HCT116 (cell line): Measurements from ENCODE around the gene NT5C2. TPM values are rescaled to one million over a fixed set of nuclear protein-coding genes. Genes with fewer than 3 reads are reported as not detected.

Experiments used
- ATAC-seq: fragments of 200-7000 bp; cut with Tn5 transposase; 2 replicates; pipeline ENCODE4 v1.9.1; 2020; ENCODE audit warnings: mild to moderate bottlenecking, moderate library complexity
- BruUV-seq: library from RNA; stranded (reverse); fragments of 400-500 nt; replicated peaks from 2 replicates; lab custom pipeline; 2021; lab: Mats Ljungman, UMichigan
- CTCF ChIA-PET: fragments of 300-600 bp; sonication (Branson Sonifier 250); formaldehyde crosslinking; loops from one replicate; lab custom pipeline; 2021; ENCODE audit warnings: antibody characterized with exemption; lab: Charles Lee
- POLR2A ChIA-PET: fragments of 300-600, 350-600 bp; sonication (Branson Sonifier 250); formaldehyde crosslinking; loops from one replicate; lab custom pipeline; 2021; ENCODE audit warnings: antibody characterized with exemption; lab: Charles Lee
- RAD21 ChIA-PET, 2 experiments: fragments of 300-600 bp; sonication (Branson Sonifier 250); formaldehyde crosslinking; loops; one replicate each; lab custom pipeline; 2023; ENCODE audit warnings: low total read pairs in 2 of 2; ENCODE audit not compliant: uncharacterized antibody in 2 of 2, unreplicated experiment in 2 of 2, low non-redundant PET in 1 of 2; lab: Charles Lee
- DNase-seq: peaks from one replicate; pipeline ENCODE4 v3.0.0-alpha.2; 2010; ENCODE audit warnings: low read depth, low spot score
- H2AFZ ChIP-seq: fragments of 200-600 bp; shearing (Covaris generic), sonication (generic); 2 replicates; pipeline ENCODE4 v1.6.1; 2017; ENCODE audit warnings: low read depth, mixed run types, mixed read lengths, antibody characterized with exemption, low read length; ENCODE audit not compliant: poor library complexity, severe bottlenecking
- H3K27ac ChIP-seq: 2 replicates; pipeline ENCODE4 v1.5.1; 2012; ENCODE audit warnings: low read depth, low read length
- H3K27me3 ChIP-seq: fragments of 200-600 bp; sonication (generic); 2 replicates; pipeline ENCODE4 v1.6.1; 2016; ENCODE audit warnings: mixed run types, low read length, mixed read lengths; ENCODE audit not compliant: insufficient read depth
- H3K36me3 ChIP-seq, 2 experiments: fragments of 200-500 bp in 1 of 2; fragments of 200-600 bp in 1 of 2; sonication (Bioruptor generic) in 1 of 2; sonication (generic) in 1 of 2; 2 replicates each; pipeline versions ENCODE4 v1.5.1 to v1.6.1; 2014 to 2016; ENCODE audit warnings: low read length in 2 of 2, inconsistent platforms in 1 of 2, mixed read lengths in 1 of 2, mixed run types in 1 of 2; ENCODE audit not compliant: insufficient read depth in 2 of 2, control insufficient read depth in 1 of 2
- H3K4me1 ChIP-seq, 2 experiments: fragments of 200-600 bp in 1 of 2; sonication (generic) in 1 of 2; 2 replicates each; pipeline versions ENCODE4 v1.5.1 to v1.6.1; 2012 to 2017; ENCODE audit warnings: low read length in 2 of 2, inconsistent platforms in 1 of 2, mild to moderate bottlenecking in 1 of 2, mixed read lengths in 1 of 2, mixed run types in 1 of 2, moderate library complexity in 1 of 2; ENCODE audit not compliant: insufficient read depth in 2 of 2, control insufficient read depth in 1 of 2
- H3K4me2 ChIP-seq: fragments of 200-600 bp; sonication (generic); 2 replicates; pipeline ENCODE4 v1.6.1; 2017; ENCODE audit warnings: mixed run types, low read length, mixed read lengths
- H3K4me3 ChIP-seq, 2 experiments: fragments of 200-600 bp in 1 of 2; sonication (generic) in 1 of 2; replicated peaks in 1 of 2; 2 replicates each; pipeline ENCODE4 v1.5.1; 2011 to 2016; ENCODE audit warnings: low read length in 2 of 2, control low read depth in 1 of 2, low read depth in 1 of 2, mild to moderate bottlenecking in 1 of 2, mixed read lengths in 1 of 2, mixed run types in 1 of 2
- H3K79me2 ChIP-seq: fragments of 200-600 bp; sonication (generic); 2 replicates; pipeline ENCODE4 v1.6.1; 2017; ENCODE audit warnings: mild to moderate bottlenecking, mixed run types, low read length, moderate library complexity, mixed read lengths; ENCODE audit not compliant: insufficient read depth
- H3K9ac ChIP-seq: fragments of 200-600 bp; sonication (generic); 2 replicates; pipeline ENCODE4 v1.6.1; 2016; ENCODE audit warnings: low read length, mixed read lengths
- H3K9me2 ChIP-seq: fragments of 200-600 bp; sonication (generic), shearing (Covaris generic); 2 replicates; pipeline ENCODE4 v1.6.1; 2017; ENCODE audit warnings: mixed run types, mild to moderate bottlenecking, moderate library complexity; ENCODE audit not compliant: insufficient read depth
- H3K9me3 ChIP-seq, 2 experiments: fragments of 200-500 bp in 1 of 2; fragments of 200-600 bp in 1 of 2; sonication (Bioruptor generic) in 1 of 2; sonication (generic) in 1 of 2; 2 replicates each; pipeline ENCODE4 v1.6.1; 2014 to 2017; ENCODE audit warnings: low read length in 2 of 2, mixed read lengths in 2 of 2, inconsistent platforms in 1 of 2, low read depth in 1 of 2, mild to moderate bottlenecking in 1 of 2, mixed run types in 1 of 2, moderate library complexity in 1 of 2; ENCODE audit not compliant: control insufficient read depth in 1 of 2, insufficient read depth in 1 of 2
- H4K20me1 ChIP-seq: fragments of 200-600 bp; sonication (generic), shearing (Covaris generic); 2 replicates; pipeline ENCODE4 v1.6.1; 2017; ENCODE audit warnings: mixed run types, mild to moderate bottlenecking, moderate library complexity; ENCODE audit not compliant: insufficient read depth
- CBX3 ChIP-seq: IDR thresholded peaks from 2 replicates; pipeline ENCODE4 v1.6.1; 2012; ENCODE audit warnings: low read depth
- CEBPB ChIP-seq: IDR thresholded peaks from 2 replicates; pipeline ENCODE4 v1.6.1; 2012; ENCODE audit warnings: low read depth
- EGR1 ChIP-seq: IDR thresholded peaks from 2 replicates; pipeline ENCODE4 v1.6.1; 2012; ENCODE audit warnings: low read depth
- ELF1 ChIP-seq: IDR thresholded peaks from 2 replicates; pipeline ENCODE4 v1.6.1; 2012; ENCODE audit warnings: low read depth, borderline replicate concordance
- MAX ChIP-seq: IDR thresholded peaks from 2 replicates; pipeline ENCODE4 v1.6.1; 2012
- RAD21 ChIP-seq: IDR thresholded peaks from 2 replicates; pipeline ENCODE4 v1.6.1; 2012; ENCODE audit warnings: low read depth, mild to moderate bottlenecking
- REST ChIP-seq: IDR thresholded peaks from 2 replicates; pipeline ENCODE4 v1.6.1; 2012; ENCODE audit warnings: low read depth
- SIN3A ChIP-seq: IDR thresholded peaks from 2 replicates; pipeline ENCODE4 v1.6.1; 2012; ENCODE audit warnings: low read depth
- SP1 ChIP-seq: IDR thresholded peaks from 2 replicates; pipeline ENCODE4 v1.6.1; 2012; ENCODE audit warnings: low read depth
- ZBTB33 ChIP-seq: IDR thresholded peaks from 2 replicates; pipeline ENCODE4 v1.6.1; 2011; ENCODE audit warnings: mild to moderate bottlenecking, low read length, moderate library complexity; ENCODE audit not compliant: insufficient replicate concordance; ENCODE audit errors: extremely low read depth
- ZFX ChIP-seq: fragments of 450-650 bp; IDR thresholded peaks from 2 replicates; pipeline ENCODE4 v1.6.1; 2017
- ZNF274 ChIP-seq: fragments of 200-500 bp; sonication (Bioruptor generic); IDR thresholded peaks from 2 replicates; pipeline ENCODE4 v1.6.1; 2014; ENCODE audit warnings: mild to moderate bottlenecking, low read depth, low read length, inconsistent platforms
- intact Hi-C: fragments of 100-400 bp; cut with micrococcal nuclease; formaldehyde crosslinking; loops from 2 replicates; pipeline ENCODE4 v1.10.0; 2022
- total RNA-seq: library from RNA; stranded (reverse); gene quantifications from one replicate; pipeline ENCODE4 v1.2.1, GENCODE V29; 2021; ENCODE audit not compliant: unreplicated experiment

Gene NT5C2
- total RNA-seq, 1 experiment from 2014 or later: 63.0 TPM

- H3K9ac ChIP-seq: no peak overlapping the region
- no peaks in the 10 kb centered on the region for H4K20me1 ChIP-seq
- no peaks in the 10 kb centered on the region for H3K4me1 ChIP-seq
- intact Hi-C loops: loop anchor here (5.0 kb wide), 1 partner anchor 232 kb away; no protein-coding TSS in a partner anchor
- no peak overlapping the region for H2AFZ ChIP-seq
- POLR2A ChIA-PET: no interaction called here
- H3K4me2 ChIP-seq: no peak overlapping the region
- CTCF ChIA-PET: interaction anchor here (1.4 to 2.0 kb wide), 3 partner anchors 138 to 183 kb away, joined by 3 to 6 read pairs (median 4); no protein-coding TSS in a partner anchor
- no peak for ATAC-seq
- no TSS peak for BruUV-seq
- no peak overlapping the region for H3K27ac ChIP-seq
- no peak overlapping the region for H3K4me3 ChIP-seq
- RAD21 ChIA-PET: interaction anchor here in 1 of 2 experiments (0.6 kb wide), 1 partner anchor 138 kb away, joined by 4 read pairs; no protein-coding TSS in a partner anchor
- no peaks in the 10 kb centered on the region for H3K27me3 ChIP-seq
- DNase-seq: no peak
- H3K9me2 ChIP-seq: no peaks in the 10 kb centered on the region
- H3K79me2 ChIP-seq: no peaks in the 10 kb centered on the region
- TF ChIP-seq REST (no peak), EGR1 (no peak), ZFX (no peak), CEBPB (no peak), CBX3 (no peak), ZBTB33 (no peak), MAX (no peak), RAD21 (no peak), SIN3A (no peak), SP1 (no peak), ELF1 (no peak), ZNF274 (no peak)
- H3K36me3 ChIP-seq: peaks cover 21 to 29% of the 10 kb centered on the region in 2 experiments; a peak in 3 of 4 replicates
- no peaks in the 10 kb centered on the region for H3K9me3 ChIP-seq
Measured at GRCh38 chr10:103100620-103101019, 92.5 kb downstream of the NT5C2 start.
